ENCODE results near the gene SERPINA1.
"Not testable (repeated sequence)": the region's sequence is repeated elsewhere in the genome, so short reads cannot be mapped to it uniquely, and the experiment has no call there.

SERPINA1 gene

DNA sequence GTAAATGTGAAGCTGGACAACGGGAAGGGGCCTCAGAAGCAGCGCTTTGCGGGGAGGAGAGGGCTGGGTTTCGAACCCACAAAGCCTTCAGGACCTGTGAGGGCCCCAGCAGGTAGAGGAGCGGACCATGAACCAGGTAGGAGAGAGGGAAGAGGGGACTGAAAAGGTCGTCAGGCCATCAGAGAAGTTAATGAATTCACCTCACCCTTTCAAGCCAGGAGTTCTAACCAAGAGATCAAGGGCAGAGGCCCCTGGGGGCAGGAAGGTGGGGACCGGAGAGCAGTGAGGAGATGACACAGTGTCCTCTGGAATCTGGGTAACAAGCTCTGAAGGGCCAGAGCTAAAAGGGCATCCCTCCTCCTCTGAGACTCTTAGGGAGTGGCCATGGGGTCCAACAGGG, 19.4 kb downstream of the SERPINA1 start:
- no peak for DNase-seq

DNA sequence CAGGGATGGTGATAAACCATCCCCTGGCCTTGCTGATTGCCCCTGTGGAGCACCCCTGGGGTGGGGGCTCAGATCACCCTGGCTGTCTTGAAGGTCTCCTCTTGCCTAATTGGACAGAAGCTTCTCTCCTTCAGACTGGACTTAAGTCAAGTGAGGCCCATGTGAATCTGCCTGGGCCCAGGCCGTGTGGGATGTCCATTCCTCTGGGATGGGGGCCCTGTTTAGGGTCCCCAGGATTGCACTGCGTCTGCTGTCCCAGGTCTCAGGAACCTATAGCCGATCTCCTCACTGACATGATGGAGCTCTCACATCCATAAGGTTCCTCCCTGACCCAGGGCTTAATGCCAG, 20.2 kb downstream of the SERPINA1 start:
- DNase-seq: no peak

DNA sequence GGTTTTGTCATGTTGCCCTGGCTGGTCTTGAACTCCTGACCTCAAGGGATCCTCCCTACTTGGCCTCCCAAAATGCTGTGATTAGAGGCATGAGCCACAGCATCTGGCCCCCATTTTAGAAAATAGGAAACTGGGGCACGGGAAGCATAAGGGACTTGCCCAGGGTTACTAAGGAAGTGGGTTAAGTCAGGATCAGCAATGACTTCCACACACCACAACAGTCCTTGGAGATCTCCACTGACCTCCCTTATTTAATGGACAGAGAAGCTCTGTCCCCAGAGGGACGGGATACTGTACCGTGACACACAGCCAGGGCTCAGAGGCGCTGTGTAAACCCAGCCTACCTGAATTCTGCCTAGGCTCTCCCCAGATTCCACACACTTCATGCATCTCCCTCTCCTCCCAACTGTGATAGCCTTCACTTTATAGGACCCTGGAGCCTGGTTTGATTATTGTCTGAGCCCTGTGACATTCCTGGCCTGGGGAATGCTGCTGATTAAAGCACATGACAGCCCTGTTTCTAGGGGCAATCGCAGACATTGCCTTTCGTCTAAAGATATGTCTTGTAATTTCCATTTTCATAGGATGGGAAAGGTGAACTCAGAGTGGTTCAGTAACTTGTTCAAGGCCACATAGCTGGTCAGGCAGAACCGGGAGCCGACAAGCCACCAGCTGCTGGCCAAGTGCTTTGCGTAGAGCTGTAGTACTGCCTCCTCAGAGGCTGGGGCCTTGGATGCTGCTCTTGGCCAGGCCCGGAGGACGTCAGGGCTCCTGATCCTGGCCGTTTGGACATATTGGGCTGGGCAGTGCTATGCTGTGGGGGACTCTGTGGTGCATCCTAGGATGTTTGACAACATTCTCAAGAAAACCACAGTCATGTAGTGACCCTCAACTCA, 20.8 kb downstream of the SERPINA1 start:
- no peak for DNase-seq

DNA sequence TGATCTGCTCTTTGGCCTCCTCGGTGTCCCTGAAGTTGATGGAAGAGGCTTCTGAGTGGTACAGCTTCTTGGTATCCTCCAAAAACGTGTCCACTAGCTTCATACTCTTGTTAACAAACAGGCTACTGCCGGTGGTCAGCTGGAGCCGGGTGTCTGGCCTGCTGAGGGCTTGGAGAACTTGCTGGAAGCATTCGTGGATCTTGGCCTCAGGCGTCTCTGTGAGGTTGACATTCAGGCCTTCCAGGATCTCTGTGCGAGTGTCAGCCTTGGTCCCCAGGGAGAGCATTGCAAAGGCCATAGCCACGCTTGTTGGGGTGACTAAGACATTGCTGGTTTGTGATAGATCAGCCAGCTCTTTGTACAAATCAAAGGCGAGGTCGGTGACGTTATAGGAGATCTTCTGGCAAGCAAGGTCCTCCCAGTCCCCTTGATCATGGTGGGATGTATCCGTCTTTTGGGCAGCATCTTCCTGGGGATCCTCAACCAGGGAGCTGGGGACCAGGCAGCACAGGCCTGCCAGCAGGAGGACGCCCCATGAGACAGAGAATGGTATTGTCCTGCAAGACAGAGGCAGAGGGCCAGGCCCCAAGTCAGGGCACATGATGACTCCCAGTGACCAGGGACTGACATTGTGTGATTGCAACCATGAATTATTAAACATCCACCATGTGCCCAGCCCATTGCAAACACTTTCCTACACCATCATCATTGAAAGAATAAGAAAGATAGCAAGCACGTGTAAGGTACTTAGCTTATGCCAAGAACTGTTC, 22.1 kb downstream of the SERPINA1 start, which contains the start of gene SERPINA2:
TSS of gene SERPINA2 (minus strand) at position 553 of the 770 bp plus-strand sequence.
- DNase-seq: no peak

DNA sequence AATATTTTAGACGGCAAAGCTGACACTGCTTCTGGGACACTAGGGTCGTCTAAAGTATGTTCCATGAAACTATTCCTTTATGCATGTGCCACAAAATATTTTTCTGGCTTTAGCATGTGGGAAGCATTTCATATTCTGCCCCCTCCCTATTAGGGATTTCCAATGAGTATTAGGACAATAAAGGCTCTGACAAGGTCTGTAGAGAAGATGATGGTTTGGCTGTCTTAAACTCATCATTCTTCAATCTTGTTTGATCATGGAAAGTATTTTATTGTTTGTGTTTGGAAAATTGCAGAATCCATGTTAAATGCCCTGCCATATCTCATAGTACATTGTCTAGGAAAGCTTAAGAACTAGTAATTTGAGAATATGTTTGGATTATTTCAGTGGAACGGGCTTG, 22.8 kb downstream of the SERPINA1 start:
- no peak for DNase-seq

DNA sequence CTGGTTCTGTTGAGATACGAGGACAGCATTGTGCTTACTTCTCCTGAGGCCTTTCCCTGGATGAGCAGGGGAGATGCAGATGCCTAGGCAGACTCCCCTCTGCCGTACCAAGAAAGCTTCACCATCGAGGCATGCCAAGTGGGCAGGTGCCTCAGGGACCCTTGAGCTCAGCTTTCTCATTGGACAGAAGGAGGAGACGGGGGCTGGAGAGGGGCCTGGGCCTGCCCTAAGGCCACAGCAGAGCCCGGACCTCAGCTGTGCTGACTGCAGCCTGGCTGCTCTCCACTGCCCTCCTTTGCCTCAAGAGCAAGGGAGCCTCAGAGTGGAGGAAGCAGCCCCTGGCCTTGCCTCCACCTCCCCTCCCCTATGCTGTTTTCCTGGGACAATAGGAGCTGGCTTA, 23.4 kb downstream of the SERPINA1 start:
- no peak for DNase-seq

DNA sequence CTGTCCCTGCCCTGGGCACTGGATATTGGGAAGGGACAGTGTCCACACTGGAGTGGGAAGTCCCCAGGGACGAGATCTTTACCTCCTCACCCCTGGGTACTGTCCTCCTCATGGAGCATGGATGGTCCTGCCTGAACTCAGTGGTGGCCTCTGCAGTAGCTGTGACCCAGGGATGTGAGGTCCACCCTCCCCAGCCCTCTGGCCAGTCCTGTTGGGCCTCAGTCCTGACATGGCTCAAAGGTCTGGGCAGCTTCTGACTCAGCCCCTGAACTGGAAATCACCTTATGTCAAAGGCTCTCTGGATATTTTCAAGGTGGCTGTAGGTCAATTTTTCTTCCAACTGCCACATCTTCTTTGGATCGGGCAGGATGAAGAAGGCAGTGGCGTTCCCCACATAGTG, 24.4 kb downstream of the SERPINA1 start:
- no peak for DNase-seq

DNA sequence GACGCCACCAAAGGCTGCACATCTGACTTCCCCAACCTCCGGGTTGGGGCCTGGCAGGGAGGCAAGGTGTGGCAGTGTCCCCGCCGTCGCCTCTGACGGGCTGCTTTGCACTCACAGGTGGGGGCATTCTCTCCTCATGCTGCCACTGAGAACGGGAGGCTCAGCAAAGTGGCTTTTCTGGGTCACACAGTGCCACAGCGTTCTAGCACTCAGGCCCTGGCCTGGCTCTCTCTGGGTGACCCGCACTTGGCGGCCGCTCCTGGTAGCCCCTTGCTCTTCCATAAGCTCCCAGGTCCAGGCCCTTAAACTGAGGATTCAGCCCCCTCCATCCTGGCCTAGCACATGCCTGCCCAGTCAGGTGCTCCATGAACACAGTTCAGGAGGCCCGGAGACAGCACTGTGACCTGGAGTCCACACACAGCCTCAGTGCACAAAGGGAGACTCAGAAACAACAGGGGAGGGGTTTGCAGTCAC, 25.2 kb downstream of the SERPINA1 start:
- no peak for DNase-seq

DNA sequence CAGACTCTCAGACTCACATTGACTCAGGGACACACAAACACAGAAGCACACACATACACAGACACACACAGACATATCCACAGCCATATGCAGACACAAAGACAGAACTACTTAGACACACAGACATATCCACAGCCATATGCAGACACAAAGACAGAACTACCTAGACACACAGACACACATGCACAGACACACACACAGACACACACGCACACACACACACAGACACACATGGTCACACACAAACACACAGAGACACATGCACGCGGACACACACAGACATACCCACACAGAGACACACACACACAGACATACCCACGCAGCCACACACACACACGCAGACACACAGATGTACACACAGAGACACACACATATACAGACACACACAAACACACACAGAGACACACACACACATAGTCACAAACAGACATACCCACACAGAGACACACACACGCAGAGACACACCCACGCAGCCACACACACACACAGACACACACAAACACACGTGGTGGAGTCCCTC, 25.7 kb downstream of the SERPINA1 start:
- DNase-seq: no peak

DNA sequence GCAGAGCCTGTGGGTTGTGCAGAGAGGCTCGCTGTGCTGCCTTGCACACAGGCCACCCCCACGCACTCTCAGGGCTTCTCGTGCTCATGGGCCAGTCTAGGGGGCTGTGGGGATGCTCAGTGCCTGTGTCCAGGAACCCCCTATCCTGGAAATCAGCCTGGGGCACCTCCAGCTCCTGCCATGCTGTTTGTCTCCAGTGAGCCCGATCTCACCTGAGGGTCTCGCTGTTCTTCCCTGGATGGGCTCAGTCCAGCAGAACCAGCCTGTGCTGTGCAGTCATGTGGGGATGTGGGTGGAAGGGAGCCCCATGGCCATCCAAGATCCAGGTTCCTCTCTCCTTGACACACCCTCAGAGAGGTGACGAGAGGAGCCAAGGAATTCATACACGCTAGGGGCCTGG, 26.7 kb downstream of the SERPINA1 start:
- DNase-seq: no peak

DNA sequence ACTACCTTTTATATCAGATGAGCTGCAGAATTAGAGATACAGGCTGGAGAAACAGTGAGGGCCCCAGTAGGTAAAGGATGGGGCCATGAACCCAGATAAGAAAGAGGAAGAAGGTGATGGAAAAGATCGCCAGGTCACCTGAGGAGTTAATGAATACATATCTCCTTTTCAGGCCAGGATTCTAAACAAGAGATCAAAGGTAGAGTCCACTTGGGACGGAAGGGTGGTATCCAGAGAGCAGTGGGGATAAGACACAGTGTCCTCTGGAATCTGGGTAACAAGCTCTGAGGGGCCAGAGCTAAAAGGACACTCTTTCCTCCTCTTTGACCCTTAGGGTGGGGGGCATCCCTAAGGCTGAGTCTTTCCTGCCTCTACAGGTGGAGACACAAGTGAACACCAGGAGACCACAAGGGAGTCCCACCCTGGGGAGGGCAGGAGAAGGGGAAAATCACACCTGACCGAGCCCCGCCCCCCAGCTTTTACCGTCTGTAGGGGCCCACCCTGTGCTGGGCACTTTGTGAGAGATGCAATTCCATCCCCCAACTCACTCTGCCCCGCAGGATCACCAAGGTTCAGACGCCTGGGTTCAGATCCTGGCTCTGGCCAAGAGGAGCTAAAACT, 27.3 kb downstream of the SERPINA1 start:
- DNase-seq: no peak

DNA sequence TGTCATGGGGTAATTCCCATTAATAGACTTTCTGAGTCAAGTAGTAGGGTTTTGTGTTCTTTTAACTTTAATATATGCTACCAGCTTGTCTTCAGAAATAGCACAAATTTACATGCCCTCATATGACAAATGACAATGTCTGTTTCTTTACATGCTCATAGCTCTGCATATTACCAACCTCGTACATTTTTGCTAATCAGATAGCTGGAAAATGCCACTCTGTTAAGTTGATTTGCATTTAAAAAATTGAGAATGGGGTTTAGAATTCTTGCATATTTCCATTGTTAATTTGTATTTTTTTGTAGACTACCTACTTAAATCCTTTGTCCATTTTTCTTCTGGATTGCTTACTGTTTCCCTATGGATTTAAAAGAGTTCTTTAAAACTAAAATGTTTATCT, 31.2 kb downstream of the SERPINA1 start:
- DNase-seq: no peak

DNA sequence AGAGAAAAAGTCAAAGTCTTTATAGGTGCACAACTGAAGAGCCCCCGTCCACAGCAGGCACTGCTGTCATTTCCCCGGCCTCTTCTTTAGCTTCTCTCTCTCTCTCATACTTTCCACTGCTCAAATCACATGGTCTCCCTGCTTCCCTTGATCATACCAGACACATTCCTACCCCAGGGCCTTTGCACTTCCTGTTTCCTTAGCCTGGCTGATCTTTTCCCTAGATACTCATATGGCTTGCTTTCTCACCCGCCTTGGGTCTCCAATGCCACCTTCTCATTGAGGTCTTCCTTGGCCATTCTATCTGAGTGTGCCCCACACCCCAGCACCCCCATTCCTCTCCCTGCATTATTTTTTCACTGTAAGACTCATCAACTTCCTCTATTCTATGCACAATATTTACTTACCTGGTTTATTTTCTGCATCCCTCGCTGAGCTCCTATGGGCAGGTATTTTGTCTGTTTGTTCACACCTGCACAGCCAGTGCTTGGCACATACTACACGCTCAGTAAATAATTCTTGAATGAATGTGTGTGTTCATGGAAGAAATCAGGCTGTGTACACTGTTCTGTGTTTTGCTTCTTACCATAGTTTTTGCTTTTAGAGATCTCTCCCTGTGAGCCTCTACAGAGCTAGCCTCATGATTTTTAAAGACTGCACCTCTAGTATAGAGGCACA, 31.9 kb downstream of the SERPINA1 start:
- no peak for DNase-seq

DNA sequence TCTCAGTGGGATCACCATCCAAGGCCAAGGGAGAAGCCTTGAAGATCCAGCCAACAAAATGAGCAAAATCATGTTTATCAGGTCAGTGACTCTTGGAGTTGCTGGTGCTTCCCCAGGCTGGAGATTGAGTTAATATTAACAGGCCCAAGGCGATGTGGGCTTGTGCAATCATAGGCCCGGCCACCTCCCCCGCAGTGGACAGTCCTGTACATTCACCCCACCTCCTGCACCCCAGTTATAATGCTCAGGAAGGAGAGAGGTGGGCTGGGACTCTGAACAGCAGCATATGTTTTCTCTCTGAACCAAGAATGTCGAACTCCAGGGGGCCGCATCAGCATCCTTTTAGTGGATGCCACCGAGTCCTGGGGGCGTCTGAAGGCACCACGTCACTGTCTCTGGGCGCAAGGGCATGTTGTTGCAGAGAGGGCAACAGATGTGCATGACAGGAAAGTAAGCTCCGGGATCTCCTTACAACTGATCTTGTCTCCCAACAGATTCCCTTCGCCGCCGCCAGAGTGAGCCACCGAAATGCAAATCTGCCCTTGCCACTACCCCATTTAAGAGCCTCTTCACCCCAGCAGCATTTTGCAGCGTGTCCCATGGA, 33.1 kb downstream of the SERPINA1 start:
- no peak for DNase-seq

DNA sequence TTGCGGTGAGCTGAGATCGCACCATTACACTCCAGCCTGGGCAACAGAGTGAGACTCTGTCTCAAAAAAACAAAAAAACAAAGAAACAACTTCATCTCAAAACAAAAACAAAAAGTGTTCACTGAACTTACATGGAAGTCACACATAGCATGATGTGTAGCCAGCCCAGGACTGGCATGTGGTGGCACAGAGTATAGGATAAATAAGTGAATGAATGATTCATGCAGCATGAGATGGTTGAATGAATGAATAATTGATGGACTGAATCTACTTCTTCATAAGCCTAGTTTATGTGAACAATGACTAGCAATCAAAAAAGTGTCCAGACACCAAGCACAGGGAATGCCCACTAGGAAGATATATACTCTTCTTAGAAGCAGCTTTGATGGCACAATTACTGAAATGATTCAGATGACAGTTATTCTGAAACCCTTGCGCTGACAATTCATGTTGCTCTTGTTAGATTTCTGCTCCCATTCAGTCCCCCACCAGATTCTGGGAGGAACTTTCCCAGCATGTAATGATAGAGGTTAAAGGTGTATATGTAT, 33.7 kb downstream of the SERPINA1 start:
- no peak for DNase-seq

DNA sequence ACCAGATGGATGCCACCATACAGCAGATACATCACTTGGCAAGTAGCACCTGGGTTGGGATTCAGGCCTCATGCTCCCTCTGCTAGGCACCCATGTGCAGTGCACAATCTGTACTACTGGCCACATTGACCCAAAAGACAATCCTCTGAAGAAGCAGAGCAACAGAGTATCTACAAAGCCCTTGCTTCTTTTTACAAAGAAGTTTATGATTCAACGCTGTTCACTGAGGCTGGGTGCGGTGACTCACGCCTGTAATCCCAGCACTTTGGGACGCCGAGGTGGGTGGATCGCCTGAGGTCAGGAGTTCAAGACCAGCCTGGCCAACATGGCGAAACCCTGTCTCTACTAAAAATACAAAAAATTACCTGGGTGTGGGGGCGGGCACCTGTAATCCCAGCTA, 34.2 kb downstream of the SERPINA1 start:
- not testable (repeated sequence) for DNase-seq

DNA sequence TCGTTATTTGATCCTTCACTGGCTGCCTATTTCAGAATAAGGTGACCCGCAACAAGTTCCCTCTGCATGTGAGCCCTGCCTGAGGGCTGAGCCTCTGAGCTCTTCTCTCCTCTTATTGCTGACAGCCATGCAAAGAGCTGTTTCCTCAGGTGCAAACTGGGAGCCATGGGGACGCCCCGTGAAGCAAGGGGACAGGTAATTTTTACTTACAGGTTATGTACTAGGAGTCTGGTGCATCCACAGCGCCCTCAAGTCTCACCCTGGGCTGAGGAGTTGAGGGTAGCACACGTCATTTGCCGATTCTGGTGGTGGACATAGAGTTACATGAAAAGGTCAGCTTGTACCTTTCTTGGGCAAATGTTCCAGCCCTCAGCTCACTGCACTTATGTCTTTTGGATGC, 39.1 kb downstream of the SERPINA1 start:
- no peak for DNase-seq

DNA sequence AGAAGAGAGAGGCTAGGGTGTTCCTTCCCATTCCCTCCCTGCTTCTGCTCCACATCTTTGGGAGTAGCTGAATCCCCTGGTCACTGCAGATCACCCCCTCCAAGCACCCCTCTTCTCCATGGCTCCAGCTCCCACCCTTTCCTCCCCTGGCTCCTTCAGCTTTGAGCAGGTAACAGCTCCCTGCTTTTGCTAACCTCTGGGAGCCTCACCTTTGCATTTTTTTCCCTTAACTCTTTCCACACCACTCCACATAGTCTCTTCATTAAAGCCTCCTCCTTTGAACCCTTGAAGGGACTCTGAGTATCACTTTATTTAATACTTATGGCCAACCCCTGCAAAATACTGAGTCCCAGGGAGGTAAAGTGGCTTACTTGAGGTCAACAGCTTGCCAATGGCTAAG, 39.6 kb downstream of the SERPINA1 start:
- DNase-seq: no peak

DNA sequence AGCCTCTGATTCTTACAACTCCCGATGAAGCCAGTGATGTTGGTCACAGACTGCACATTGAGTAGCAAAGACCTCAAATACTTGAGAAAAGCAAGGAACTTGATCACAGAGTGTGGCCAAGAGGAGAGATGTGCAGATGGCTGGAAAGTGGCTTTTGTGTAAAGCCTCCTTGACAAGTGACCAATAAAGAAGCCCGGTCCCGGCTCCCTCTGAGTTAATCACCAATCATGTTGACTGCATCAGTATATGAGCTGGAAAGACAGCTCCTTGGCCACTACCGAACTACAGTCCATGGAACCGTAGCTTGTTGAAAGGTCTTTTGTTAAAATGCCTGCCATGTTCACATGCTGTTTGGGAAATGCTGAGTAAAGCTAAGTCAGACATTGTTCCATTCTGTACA, 41.6 kb downstream of the SERPINA1 start:
- DNase-seq: no peak

DNA sequence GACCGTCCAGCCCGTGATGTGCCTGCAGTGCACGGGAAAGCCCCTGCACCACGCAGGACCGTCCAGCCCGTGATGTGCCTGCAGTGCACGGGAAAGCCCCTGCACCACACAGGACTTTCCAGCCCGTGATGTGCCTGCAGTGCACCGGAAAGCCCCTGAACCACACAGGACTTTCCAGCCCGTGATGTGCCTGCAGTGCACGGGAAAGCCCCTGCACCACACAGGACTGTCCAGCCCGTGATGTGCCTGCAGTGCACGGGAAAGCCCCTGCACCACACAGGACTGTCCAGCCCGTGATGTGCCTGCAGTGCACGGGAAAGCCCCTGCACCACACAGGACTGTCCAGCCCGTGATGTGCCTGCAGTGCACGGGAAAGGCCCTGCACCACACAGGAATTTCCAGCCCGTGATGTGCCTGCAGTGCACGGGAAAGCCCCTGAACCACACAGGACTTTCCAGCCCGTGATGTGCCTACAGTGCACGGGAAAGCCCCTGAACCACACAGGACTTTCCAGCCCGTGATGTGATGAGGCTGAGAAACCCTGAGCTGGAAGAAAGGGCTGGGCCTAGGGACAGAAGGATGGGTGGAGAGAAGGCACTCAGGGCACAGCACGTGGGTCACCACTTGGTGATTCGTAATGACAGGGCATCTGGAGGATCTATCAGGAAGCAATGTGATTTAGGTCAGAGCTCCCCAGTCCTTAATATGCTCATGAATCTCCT, 42.2 kb downstream of the SERPINA1 start:
- DNase-seq: peak; percentile 21

DNA sequence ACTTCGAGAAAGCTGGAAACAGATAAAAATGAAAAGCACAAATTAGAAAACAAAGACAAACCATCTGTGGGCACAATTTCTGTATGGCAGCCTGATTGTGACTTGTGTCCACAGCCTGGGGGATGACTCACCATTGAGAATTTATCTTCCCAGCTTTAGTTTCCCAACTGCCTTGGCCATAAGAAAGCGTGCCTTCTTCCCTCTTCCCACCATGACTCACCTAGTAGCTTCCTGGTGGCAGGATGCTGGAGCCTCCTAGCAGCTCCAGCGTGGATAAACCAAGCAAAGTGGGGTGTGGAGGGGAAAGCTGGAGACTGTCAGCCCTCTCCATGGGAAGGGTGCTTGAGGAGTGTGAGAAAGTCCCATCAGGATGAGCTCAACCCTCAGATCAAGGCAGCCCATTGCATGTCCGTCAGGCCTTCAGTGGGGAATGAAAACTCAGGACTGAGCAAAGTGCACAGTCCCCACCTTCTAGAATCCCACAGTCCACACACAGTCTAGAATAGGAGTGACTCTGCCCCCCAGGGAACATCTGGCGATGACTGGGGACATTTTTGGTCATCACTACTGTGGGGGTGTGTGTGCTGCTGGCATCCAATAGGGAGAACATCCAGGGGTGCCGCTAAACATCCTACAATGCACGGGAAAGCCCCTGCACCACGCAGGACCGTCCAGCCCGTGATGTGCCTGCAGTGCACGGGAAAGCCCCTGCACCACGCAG, 42.9 kb downstream of the SERPINA1 start:
- DNase-seq: peak; percentile 52
